Measurements from ENCODE around the gene CAMK2A. TPM values are rescaled to one million over a fixed set of nuclear protein-coding genes. Genes with fewer than 3 reads are reported as not detected.

CAMK2A gene
- total RNA-seq, 4 donors from 2014 or later: 32.0 to 78.1 (median 48.6) TPM

GRCh38 chr5:150303660-150304386, 14.2 kb upstream of the CAMK2A start:
- no peaks in the 10 kb centered on the region for H3K9me3 ChIP-seq
- no peak for ATAC-seq
- no peak for DNase-seq
- H3K36me3 ChIP-seq: no peaks in the 10 kb centered on the region
- peaks cover 0 to 5% of the 10 kb centered on the region in 2 donors for H3K4me1 ChIP-seq
- H3K27me3 ChIP-seq: no peaks in the 10 kb centered on the region
- intact Hi-C loops (cut with DNase I; ENCODE audit: low total_unique reads): no loop called here
- H3K27ac ChIP-seq: no peak overlapping the region
- TF ChIP-seq CTCF (IDR thresholded peaks at IDR 0.05 in 4 of 5, conservative IDR thresholded peaks at IDR 0.05 in 1 of 5): no peak
- no peak for TF ChIP-seq POLR2A (IDR thresholded peaks at IDR 0.05)
- in situ Hi-C loops (cut with MboI; ENCODE audit: low sequenced_read_pairs in 4 of 4): no loop called here
- H3K4me3 ChIP-seq: no peak overlapping the region

GRCh38 chr5:150303070-150303615, 13.6 kb upstream of the CAMK2A start:
- Histone ChIP-seq H3K27ac (no peak overlapping the region), H3K9me3 (no peaks in the 10 kb centered on the region), H3K4me1 (peaks cover 0 to 5% of the 10 kb centered on the region in 2 donors), H3K4me3 (peak overlapping the region; percentile 35 to 53 (median 48)), H3K27me3 (no peaks in the 10 kb centered on the region), H3K36me3 (no peaks in the 10 kb centered on the region)
- DNase-seq (no peak), ATAC-seq (no peak)
- in situ Hi-C loops (cut with MboI; ENCODE audit: low sequenced_read_pairs in 4 of 4) (no loop called here), intact Hi-C loops (cut with DNase I; ENCODE audit: low total_unique reads) (no loop called here)
- no peak for TF ChIP-seq POLR2A (IDR thresholded peaks at IDR 0.05)
- TF ChIP-seq CTCF (IDR thresholded peaks at IDR 0.05 in 4 of 5, conservative IDR thresholded peaks at IDR 0.05 in 1 of 5): no peak

GRCh38 chr5:150302301-150303069, 12.9 kb upstream of the CAMK2A start, which contains the start of gene ARSI:
Gene ARSI (minus strand): TSS chr5:150302905. CDS start chr5:150302373, 532 bp downstream.
- ATAC-seq (peak; percentile 24 to 55), DNase-seq (no peak)
- in situ Hi-C loops (cut with MboI; ENCODE audit: low sequenced_read_pairs in 4 of 4) (no loop called here), intact Hi-C loops (cut with DNase I; ENCODE audit: low total_unique reads) (no loop called here)
- peaks cover 0 to 5% of the 10 kb centered on the region in 2 donors for H3K4me1 ChIP-seq
- TF ChIP-seq POLR2A (IDR thresholded peaks at IDR 0.05) (no peak), CTCF (IDR thresholded peaks at IDR 0.05 in 4 of 5, conservative IDR thresholded peaks at IDR 0.05 in 1 of 5) (no peak)
- H3K27ac ChIP-seq: no peak within 1 kb of the TSS
- no peaks in the 10 kb centered on the region for H3K36me3 ChIP-seq
- H3K27me3 ChIP-seq: no peaks in the 10 kb centered on the region
- H3K4me3 ChIP-seq: peak within 1 kb of the TSS; percentile 35 to 53 (median 48)
- H3K9me3 ChIP-seq: no peaks in the 10 kb centered on the region

GRCh38 chr5:150301901-150302300, 12.3 kb upstream of the CAMK2A start:
- DNase-seq: no peak
- H3K4me1 ChIP-seq: peaks cover 0 to 5% of the 10 kb centered on the region in 2 donors
- intact Hi-C loops (cut with DNase I; ENCODE audit: low total_unique reads) (no loop called here), in situ Hi-C loops (cut with MboI; ENCODE audit: low sequenced_read_pairs in 4 of 4) (no loop called here)
- H3K9me3 ChIP-seq: no peaks in the 10 kb centered on the region
- H3K27ac ChIP-seq: no peak overlapping the region
- H3K36me3 ChIP-seq: no peaks in the 10 kb centered on the region
- H3K27me3 ChIP-seq: no peaks in the 10 kb centered on the region
- no peak for ATAC-seq
- no peak for TF ChIP-seq POLR2A (IDR thresholded peaks at IDR 0.05)
- no peak for TF ChIP-seq CTCF (IDR thresholded peaks at IDR 0.05 in 4 of 5, conservative IDR thresholded peaks at IDR 0.05 in 1 of 5)
- H3K4me3 ChIP-seq: peak overlapping the region in 2 of 4 donors; percentile 50 to 53

Data from gastrocnemius medialis (tissue), 4 donors.